GM20431 (cell line): Measurements from ENCODE around the gene TIMM21.

Experiments used
- in situ Hi-C: fragments of 300-500 bp; cut with MseI, MboI; formaldehyde crosslinking; loops from one replicate; pipeline ENCODE4 v1.15.0; 2020; ENCODE audit warnings: low sequenced_read_pairs; ENCODE audit not compliant: unreplicated experiment

The TIMM21 gene, protein sequence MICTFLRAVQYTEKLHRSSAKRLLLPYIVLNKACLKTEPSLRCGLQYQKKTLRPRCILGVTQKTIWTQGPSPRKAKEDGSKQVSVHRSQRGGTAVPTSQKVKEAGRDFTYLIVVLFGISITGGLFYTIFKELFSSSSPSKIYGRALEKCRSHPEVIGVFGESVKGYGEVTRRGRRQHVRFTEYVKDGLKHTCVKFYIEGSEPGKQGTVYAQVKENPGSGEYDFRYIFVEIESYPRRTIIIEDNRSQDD

DNA sequence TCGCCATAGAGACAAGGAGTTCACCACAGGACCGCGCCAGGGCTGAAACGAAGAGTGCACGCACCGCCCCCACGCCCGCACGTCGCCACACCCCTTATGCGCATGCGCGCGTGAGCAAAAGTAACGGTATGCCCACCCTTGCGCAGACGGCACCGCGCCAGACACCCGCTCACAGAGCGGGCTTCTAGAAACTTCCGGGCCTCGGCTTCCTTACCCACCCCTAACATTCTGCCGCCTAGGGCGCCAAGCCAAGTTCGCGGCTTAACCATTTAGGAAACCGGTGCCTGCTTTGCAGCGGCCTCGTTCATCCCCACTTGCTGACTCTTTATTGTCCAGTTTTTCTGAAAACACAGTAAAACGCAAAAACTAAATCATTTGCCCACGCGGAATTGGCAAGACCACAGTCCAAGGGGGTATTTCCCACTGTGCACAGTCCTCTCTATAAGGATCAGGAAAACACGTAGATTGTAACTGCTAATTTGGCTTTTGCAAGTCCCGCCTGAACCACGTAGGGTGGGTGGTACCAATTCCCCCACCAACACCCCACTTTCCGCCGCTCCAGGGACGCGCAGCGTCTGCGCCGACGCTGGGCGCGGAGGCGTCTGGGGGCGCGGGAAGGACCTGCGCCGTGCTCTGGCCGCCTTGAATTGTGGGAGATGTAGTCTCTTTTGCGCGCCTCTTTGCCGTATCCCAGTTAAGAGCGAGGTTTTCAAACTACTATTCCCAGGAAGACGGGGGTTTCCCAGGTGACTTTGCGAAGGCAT lies at the start of gene TIMM21, which contains the start of gene FBXO15:
TSS of gene TIMM21 (plus strand) at position 745 of the 764 bp plus-strand sequence. CDS start 286 bp downstream, outside the sequence.
TSS of gene FBXO15 (minus strand) at position 56 of the 764 bp plus-strand sequence. CDS start at position 7, 49 bp downstream.
- in situ Hi-C loops = no loop called here

DNA sequence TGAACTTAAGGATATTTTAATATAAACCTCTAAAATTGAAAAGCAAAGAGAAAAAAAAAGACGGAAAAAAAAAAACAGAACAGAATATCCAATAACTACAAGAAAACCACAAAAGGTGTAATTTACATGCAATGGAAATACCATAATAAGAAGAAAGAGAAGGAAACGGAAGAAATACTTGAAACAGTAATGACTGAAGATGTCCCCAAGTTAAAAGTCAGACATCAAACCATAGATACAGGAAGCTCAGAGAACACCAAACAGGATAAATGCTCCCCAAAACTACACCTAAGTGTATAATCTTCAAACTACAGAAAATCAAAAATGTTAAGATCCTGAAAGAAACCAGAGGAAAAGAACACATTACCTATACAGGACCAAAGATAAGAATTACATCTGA lies 39.9 kb upstream of the TIMM21 start:
- in situ Hi-C loops = no loop called here

DNA sequence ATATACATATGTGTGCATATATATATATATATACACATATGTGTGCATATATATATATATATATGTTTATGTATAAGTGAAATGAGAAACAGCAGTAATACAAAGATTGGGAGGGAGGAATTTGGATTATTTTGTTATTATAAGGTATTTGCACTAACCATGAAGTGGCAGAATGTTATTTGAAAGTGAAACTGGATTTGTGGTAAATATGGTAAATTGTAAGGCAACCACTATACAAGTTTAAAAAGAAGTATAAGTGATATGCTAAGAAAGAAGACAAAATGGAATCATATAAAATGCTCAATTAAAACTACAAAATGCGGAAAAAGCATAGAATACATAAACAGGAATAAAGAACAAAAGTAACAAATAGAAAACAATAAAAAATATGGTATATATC lies 38.2 kb upstream of the TIMM21 start:
- in situ Hi-C loops = no loop called here

DNA sequence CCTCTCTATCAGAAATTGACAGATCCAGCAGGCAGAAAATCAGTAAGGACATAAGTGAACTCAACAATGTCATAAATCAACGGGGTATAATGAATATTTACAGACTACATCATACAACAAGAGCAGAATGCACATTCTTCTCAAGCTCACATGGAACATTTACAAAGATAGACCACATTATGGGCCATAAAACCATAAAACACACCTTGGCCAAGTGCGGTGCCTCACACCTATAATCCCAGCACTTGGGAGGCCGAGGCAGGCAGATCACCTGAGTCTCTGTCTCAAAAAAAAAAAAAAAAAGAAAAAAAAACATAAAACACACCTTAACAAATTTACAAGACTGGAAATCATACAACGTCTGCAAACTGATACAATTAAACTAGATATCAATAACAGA lies 37.3 kb upstream of the TIMM21 start:
- in situ Hi-C loops = no loop called here

DNA sequence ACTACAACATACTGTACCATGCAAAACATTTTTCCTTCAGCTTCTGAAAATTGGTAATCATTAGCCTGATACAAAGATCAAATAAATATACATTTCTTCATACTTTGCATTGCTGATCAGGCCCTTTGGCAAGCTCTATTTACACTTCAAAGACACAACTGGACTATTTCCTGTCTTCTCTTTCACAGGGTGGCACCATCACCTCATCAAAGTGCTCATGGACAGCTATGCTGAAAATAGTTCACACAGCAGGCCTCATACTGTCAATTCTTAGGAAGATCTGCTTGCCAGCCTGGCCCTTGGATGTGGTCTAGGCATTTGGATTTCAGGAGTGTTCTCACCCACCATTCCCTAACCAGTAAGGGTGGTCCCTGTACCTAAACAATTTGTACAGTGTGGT lies 34.6 kb upstream of the TIMM21 start:
- in situ Hi-C loops = no loop called here

DNA sequence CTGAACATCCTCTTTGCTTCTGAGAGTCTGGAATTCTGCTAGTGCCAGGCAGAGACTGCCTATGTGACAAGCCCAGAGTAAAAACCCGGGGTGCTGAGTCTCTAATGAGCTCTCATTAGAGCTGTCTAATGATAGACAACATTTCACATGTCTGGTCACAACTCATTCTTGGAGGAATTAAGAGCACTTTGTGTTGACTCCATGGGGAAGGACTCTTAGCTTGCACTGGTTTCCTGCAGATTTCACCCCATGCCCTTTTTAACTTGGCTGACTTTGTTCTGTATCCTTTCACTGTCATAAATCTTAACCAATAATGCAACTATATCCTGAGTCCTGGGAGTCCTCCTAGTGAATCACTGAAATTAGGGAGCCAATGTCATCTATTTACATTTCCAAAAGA lies 34.2 kb upstream of the TIMM21 start:
- in situ Hi-C loops = no loop called here

DNA sequence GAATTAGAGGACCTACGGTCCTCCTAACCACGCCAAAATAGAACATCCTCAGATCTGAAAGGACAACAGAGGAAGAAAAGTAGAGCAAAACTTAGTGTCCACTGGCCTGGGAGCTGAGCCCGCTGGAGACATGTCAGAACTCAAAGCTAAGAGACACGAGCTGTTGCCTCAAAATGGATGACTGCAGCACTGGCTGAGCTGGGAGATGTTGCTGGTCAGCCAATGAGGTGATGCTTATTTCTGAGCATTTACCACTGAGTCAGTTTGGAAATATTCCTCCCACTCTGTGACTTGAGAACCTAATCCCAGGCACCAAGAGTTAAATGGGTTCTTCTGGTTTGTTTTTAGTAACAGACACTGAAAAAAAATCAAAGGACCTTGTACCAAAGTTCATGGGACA lies 33.3 kb upstream of the TIMM21 start:
- in situ Hi-C loops = no loop called here

DNA sequence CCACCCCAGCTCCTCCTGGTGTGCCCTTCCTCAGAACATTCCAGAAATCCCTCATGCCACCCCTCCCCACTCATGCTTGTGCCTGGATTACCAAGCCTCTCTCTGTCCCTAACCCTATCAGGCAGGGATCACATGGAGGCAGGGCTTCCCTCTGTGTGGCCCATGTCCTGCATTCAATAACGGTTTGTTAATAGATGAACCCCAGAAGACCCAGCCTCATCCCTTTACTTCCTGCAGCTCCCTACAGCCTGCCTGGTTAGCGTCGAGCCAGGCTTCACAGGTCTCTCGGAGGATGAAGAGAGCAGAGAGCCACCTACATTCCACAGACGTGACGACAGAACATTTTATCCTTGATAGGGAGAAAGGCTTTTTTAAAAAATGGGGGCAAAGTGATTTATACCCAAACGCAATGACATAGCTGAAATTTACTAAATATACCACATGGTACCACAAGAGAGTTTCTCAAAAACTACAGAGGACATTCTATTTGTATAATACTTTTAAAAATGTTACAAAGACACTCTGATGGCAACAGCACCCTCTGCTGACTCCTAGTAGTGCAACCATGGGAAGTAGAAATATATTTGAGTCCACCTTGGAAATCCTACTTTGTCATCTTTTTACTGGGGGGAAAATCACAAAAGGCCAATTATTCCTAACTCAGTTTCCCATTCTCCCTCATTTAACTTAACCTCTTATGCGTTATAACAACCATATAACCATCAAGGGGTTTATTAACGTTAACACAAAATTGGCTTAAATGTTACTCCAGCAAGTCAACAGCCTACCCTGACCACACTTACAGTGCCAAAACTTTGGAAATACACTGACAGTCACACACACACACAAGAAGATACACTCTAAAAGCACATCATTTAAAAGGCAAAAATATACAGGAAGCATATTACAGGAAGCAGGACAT lies 31.4 kb upstream of the TIMM21 start:
- in situ Hi-C loops = no loop called here

DNA sequence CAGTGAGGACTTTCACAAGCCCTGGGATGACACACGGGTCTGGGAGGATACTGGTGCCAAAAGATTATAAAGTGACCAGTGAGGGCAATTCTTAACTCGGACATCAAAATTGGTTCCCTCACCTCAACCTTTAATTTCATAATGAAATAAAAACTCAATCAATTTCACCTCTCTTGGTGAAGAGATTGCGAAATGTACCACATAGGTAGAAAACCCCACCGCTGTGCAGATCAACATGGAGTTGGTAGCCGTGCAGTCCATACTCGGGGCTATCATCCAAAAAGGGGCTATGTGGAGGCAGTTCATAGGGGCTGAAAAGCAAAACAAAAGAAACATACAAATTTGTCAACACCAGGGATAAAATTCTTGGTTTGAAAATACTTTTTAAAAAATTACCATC lies 25.1 kb upstream of the TIMM21 start:
- in situ Hi-C loops = no loop called here

DNA sequence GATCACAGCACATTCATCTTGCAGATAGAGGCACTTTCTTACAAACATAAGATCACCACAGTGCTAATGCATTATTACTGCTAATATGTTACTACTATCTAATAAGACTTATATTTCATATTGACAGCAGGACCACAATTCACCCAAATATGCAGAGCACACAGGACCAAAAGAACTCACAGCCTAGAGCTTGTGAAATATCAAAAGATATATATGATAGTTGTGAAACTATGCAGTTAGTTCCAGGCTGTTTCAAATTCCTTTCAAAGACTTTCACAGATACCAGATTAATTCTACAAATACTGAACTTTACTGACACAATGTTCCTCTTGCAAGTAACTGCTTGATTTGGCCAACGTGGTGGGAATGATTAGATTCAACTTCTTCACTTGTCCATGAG lies 23.7 kb upstream of the TIMM21 start:
- in situ Hi-C loops = no loop called here

DNA sequence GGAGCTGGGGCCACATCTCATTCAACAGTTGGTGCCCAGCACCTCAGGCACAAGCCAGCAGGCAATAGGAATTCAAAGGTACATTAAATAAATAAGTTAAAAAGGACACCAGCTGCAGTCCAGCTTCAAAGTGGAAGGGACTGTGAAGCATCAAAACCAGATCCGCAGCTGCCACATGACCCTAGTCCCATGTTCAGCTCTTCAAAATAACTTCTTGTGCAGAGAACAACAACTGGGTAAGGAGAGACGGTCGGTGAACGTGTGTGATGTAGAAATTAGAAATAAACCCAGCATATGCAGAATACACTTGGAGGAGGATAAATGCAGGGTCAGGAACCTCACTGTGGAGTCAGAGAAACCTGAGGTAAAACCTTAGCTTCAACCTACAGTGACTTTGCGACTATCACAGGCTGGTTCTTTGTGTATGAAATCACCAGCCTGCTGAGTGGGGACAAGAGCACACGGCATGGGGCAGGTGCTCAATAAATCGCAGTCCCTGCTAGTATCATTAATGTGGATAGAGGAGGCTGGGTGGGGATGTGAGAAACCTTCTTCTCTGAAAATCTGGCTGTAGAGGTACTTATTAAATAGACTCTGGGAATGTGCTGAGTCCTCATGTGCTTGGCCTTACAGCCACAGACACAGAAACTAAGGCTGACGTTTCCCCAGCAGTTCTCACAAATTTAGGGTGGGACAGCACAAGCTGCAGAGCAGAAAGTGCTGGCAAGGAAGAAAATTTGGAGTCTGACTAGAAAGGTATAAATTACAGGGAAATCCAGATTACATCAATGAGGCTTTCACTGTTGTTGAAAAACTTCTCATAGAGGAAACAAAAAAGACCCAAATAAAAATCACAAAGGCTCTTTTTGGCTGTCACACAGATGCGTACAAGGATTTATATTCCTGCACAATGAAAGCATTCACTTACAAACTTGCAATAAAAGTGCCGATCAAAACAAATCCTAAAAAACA lies 21.4 kb upstream of the TIMM21 start:
- in situ Hi-C loops = no loop called here

DNA sequence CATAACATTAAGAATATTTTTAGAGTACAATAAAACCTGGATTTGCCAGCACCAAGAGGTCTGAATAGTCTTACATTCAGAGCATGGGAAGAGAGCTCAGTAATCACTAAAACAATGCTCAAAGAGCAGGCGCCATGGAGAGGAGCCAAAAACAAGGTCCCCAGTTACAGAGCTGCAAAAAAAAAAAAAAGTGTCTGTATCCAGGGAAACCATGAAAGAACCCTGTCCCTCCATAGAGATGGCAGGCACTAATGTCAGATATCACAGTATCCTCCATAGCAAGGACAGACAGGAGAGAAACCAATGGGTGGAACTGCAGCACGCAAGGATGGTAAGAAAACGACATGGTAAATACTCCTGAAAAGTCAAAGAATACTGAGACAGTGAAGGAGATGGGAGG lies 20.2 kb upstream of the TIMM21 start:
- in situ Hi-C loops = no loop called here

DNA sequence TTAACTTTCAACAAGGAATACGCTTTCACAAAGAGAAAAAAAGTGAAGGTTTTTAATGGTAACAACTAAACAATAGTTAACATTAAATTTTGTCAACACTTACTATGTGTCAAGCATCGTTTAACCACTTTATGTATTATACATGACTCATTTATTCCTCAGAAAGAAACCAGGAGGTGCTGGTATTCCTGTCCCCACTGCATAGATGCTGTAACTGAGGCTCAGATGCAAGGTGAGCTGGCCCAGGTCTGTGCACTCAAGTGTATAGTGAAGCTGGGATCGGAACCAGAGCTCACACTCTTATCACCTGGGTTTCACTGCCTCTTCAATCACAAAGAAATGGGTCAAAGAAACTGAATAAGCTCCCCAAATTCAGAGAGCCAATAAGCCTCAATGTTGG lies 17.2 kb upstream of the TIMM21 start:
- in situ Hi-C loops = no loop called here

DNA sequence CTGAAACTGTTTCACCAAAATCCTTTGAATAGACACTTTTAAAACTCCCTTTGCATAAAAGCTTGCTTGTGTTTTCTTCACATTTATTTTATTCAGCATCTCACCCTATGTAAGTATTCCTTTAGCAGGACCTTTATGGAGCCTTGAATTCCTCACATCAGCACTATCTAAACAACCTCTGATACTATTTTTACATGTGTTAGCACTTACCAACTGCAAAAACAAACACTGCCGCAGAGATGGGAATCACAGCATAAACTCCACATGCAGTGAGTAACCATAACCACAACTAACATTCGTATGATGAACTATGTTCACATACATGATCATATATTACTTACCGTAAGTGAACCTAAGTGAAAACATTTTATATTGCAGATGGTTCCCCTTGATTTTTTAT lies 16.1 kb upstream of the TIMM21 start:
- in situ Hi-C loops = no loop called here

DNA sequence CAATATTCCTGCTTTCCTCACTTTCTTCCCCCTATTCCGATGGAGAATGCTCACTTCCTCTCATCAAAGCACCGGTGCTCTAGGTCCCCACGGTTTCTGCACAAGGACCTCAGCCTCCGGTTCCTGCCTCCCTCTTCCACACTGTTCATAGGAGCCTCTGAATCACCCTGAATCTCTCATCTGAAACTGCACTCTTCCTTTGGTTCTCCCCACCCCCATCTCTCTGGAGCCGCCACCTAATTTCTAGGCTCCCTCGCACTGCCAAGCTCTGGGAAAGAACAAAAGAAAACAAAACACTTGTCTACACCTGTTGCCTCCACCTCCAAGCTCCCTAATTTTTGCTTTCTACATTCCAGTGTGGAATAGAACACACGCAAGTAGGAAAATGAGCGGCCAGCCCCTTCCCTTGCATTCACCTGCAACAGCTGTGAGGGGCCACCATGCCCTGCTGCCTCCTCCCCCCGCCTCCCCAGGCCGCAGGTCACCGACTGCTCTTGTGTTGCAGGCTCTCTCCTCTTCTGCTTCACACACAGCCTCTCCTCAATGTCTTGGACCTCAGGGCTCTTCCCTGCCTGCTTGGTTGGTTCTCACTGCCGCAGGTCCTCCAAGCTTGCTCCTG lies 10.3 kb upstream of the TIMM21 start:
- in situ Hi-C loops = no loop called here

DNA sequence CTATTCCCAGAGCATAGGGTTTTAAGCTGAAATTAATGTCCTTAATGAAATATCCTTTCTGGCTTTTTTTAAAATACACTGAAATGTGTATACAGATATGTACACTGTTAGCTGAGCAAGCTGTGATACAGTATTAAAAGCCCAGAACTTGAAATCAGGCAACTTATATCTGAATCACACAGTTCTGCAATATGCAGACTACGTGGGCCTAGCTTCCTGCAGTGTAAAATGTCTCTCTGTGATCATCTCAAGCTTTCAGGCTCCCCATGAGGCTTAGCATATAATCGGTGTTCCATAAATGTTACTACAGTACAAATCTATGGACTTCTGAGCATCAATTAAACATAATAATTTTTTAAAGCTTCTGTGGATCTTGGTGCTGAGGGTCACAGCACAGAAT lies 8.9 kb upstream of the TIMM21 start:
- in situ Hi-C loops = no loop called here

DNA sequence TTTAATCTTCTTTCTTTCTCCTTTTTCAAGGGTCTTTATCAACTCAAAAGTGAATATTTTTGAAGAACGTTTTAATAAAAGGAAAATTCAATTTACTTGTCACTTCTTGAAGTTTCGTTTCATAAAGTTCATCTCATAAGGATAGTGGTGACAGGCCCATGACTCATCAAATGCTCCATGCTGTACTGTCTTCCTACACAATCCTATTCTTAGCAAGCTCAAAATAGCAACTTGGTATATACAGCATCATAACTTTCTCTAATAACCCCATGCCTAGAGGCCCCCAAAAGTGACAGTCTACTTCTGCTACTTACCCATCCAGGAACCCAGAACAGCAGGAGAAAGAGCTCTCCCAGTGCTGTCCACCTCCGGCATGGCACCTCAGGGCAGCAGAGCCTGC lies 8.4 kb upstream of the TIMM21 start:
- in situ Hi-C loops = no loop called here

DNA sequence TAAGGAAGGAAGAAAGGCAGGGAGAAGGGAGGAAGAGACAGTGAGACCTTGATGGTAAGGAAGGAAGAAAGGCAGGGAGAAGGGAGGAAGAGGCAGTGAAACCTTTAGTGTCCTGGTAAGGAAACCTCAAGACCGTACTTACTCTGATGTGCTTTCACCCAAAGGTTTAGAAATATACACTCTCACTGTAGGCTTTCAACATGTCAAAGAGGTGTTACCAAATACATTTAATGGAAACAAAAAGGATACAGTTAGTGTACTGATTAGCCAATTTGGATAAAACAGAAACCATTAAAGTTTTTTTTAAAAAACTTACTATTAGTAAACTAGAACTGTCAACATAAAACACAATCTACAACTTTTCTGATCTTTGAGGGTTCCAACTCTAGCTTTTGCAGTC lies 7.7 kb upstream of the TIMM21 start:
- in situ Hi-C loops = no loop called here

DNA sequence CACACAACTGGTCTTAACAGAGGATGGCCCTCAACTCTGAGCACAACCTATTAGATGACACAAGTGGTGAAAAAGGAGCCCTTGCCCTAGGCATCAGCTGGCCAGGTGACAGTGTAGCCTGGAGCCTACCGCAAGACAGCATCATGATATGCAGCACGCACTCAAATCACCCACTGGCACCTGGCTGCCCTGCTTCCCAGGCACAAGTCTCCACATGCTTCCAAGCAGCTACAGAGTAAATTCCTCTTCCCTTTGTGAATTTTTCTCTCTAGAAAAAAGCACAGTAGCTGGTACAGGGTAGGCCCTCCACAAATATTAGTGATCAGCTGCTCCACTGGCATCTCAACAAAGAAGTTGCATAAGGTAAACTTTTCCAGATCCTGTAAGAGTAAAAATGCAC lies 6.7 kb upstream of the TIMM21 start:
- in situ Hi-C loops = no loop called here
